HCT116 (cell line): Measurements from ENCODE around the gene ZBTB8B. TPM values are rescaled to one million over a fixed set of nuclear protein-coding genes. Genes with fewer than 3 reads are reported as not detected.

Experiments
- ATAC-seq: fragments of 200-7000 bp; cut with Tn5 transposase; 2 replicates; pipeline ENCODE4 v1.9.1; 2020; ENCODE audit warnings: mild to moderate bottlenecking, moderate library complexity
- BruUV-seq: library from RNA; stranded (reverse); fragments of 400-500 nt; replicated peaks from 2 replicates; lab custom pipeline; 2021; lab: Mats Ljungman, UMichigan
- CTCF ChIA-PET: fragments of 300-600 bp; sonication (Branson Sonifier 250); formaldehyde crosslinking; loops from one replicate; lab custom pipeline; 2021; ENCODE audit warnings: antibody characterized with exemption; lab: Charles Lee
- POLR2A ChIA-PET: fragments of 300-600, 350-600 bp; sonication (Branson Sonifier 250); formaldehyde crosslinking; loops from one replicate; lab custom pipeline; 2021; ENCODE audit warnings: antibody characterized with exemption; lab: Charles Lee
- RAD21 ChIA-PET, 2 experiments: fragments of 300-600 bp; sonication (Branson Sonifier 250); formaldehyde crosslinking; loops; one replicate each; lab custom pipeline; 2023; ENCODE audit warnings: low total read pairs in 2 of 2; ENCODE audit not compliant: uncharacterized antibody in 2 of 2, unreplicated experiment in 2 of 2, low non-redundant PET in 1 of 2; lab: Charles Lee
- DNase-seq: peaks from one replicate; pipeline ENCODE4 v3.0.0-alpha.2; 2010; ENCODE audit warnings: low read depth, low spot score
- H2AFZ ChIP-seq: fragments of 200-600 bp; shearing (Covaris generic), sonication (generic); 2 replicates; pipeline ENCODE4 v1.6.1; 2017; ENCODE audit warnings: low read depth, mixed run types, mixed read lengths, antibody characterized with exemption, low read length; ENCODE audit not compliant: poor library complexity, severe bottlenecking
- H3K27ac ChIP-seq: 2 replicates; pipeline ENCODE4 v1.5.1; 2012; ENCODE audit warnings: low read depth, low read length
- H3K27me3 ChIP-seq: fragments of 200-600 bp; sonication (generic); 2 replicates; pipeline ENCODE4 v1.6.1; 2016; ENCODE audit warnings: mixed run types, low read length, mixed read lengths; ENCODE audit not compliant: insufficient read depth
- H3K36me3 ChIP-seq, 2 experiments: fragments of 200-500 bp in 1 of 2; fragments of 200-600 bp in 1 of 2; sonication (Bioruptor generic) in 1 of 2; sonication (generic) in 1 of 2; 2 replicates each; pipeline versions ENCODE4 v1.5.1 to v1.6.1; 2014 to 2016; ENCODE audit warnings: low read length in 2 of 2, inconsistent platforms in 1 of 2, mixed read lengths in 1 of 2, mixed run types in 1 of 2; ENCODE audit not compliant: insufficient read depth in 2 of 2, control insufficient read depth in 1 of 2
- H3K4me1 ChIP-seq, 2 experiments: fragments of 200-600 bp in 1 of 2; sonication (generic) in 1 of 2; 2 replicates each; pipeline versions ENCODE4 v1.5.1 to v1.6.1; 2012 to 2017; ENCODE audit warnings: low read length in 2 of 2, inconsistent platforms in 1 of 2, mild to moderate bottlenecking in 1 of 2, mixed read lengths in 1 of 2, mixed run types in 1 of 2, moderate library complexity in 1 of 2; ENCODE audit not compliant: insufficient read depth in 2 of 2, control insufficient read depth in 1 of 2
- H3K4me2 ChIP-seq: fragments of 200-600 bp; sonication (generic); 2 replicates; pipeline ENCODE4 v1.6.1; 2017; ENCODE audit warnings: mixed run types, low read length, mixed read lengths
- H3K4me3 ChIP-seq, 2 experiments: fragments of 200-600 bp in 1 of 2; sonication (generic) in 1 of 2; replicated peaks in 1 of 2; 2 replicates each; pipeline ENCODE4 v1.5.1; 2011 to 2016; ENCODE audit warnings: low read length in 2 of 2, control low read depth in 1 of 2, low read depth in 1 of 2, mild to moderate bottlenecking in 1 of 2, mixed read lengths in 1 of 2, mixed run types in 1 of 2
- H3K79me2 ChIP-seq: fragments of 200-600 bp; sonication (generic); 2 replicates; pipeline ENCODE4 v1.6.1; 2017; ENCODE audit warnings: mild to moderate bottlenecking, mixed run types, low read length, moderate library complexity, mixed read lengths; ENCODE audit not compliant: insufficient read depth
- H3K9ac ChIP-seq: fragments of 200-600 bp; sonication (generic); 2 replicates; pipeline ENCODE4 v1.6.1; 2016; ENCODE audit warnings: low read length, mixed read lengths
- H3K9me2 ChIP-seq: fragments of 200-600 bp; sonication (generic), shearing (Covaris generic); 2 replicates; pipeline ENCODE4 v1.6.1; 2017; ENCODE audit warnings: mixed run types, mild to moderate bottlenecking, moderate library complexity; ENCODE audit not compliant: insufficient read depth
- H3K9me3 ChIP-seq, 2 experiments: fragments of 200-500 bp in 1 of 2; fragments of 200-600 bp in 1 of 2; sonication (Bioruptor generic) in 1 of 2; sonication (generic) in 1 of 2; 2 replicates each; pipeline ENCODE4 v1.6.1; 2014 to 2017; ENCODE audit warnings: low read length in 2 of 2, mixed read lengths in 2 of 2, inconsistent platforms in 1 of 2, low read depth in 1 of 2, mild to moderate bottlenecking in 1 of 2, mixed run types in 1 of 2, moderate library complexity in 1 of 2; ENCODE audit not compliant: control insufficient read depth in 1 of 2, insufficient read depth in 1 of 2
- H4K20me1 ChIP-seq: fragments of 200-600 bp; sonication (generic), shearing (Covaris generic); 2 replicates; pipeline ENCODE4 v1.6.1; 2017; ENCODE audit warnings: mixed run types, mild to moderate bottlenecking, moderate library complexity; ENCODE audit not compliant: insufficient read depth
- ATF3 ChIP-seq: IDR thresholded peaks from 2 replicates; pipeline ENCODE4 v1.6.1; 2012
- CBX3 ChIP-seq: IDR thresholded peaks from 2 replicates; pipeline ENCODE4 v1.6.1; 2012; ENCODE audit warnings: low read depth
- CEBPB ChIP-seq: IDR thresholded peaks from 2 replicates; pipeline ENCODE4 v1.6.1; 2012; ENCODE audit warnings: low read depth
- ELF1 ChIP-seq: IDR thresholded peaks from 2 replicates; pipeline ENCODE4 v1.6.1; 2012; ENCODE audit warnings: low read depth, borderline replicate concordance
- EZH2 ChIP-seq: fragments of 200-600 bp; sonication (generic); IDR thresholded peaks from 2 replicates; pipeline ENCODE4 v1.6.1; 2017; ENCODE audit warnings: antibody characterized with exemption, mixed run types
- EZH2phosphoT487 ChIP-seq: fragments of 200-600 bp; IDR thresholded peaks from 2 replicates; pipeline ENCODE4 v1.6.1; 2018; ENCODE audit warnings: antibody characterized with exemption, borderline replicate concordance
- MAX ChIP-seq: IDR thresholded peaks from 2 replicates; pipeline ENCODE4 v1.6.1; 2012
- POLR2AphosphoS5 ChIP-seq: IDR thresholded peaks from 2 replicates; pipeline ENCODE4 v1.6.1; 2011; ENCODE audit warnings: mild to moderate bottlenecking, low read depth, low read length, moderate library complexity
- SIN3A ChIP-seq: IDR thresholded peaks from 2 replicates; pipeline ENCODE4 v1.6.1; 2012; ENCODE audit warnings: low read depth
- SRF ChIP-seq: IDR thresholded peaks from 2 replicates; pipeline ENCODE4 v1.6.1; 2012; ENCODE audit warnings: low read depth
- ZBTB33 ChIP-seq: IDR thresholded peaks from 2 replicates; pipeline ENCODE4 v1.6.1; 2011; ENCODE audit warnings: mild to moderate bottlenecking, low read length, moderate library complexity; ENCODE audit not compliant: insufficient replicate concordance; ENCODE audit errors: extremely low read depth
- ZFX ChIP-seq: fragments of 450-650 bp; IDR thresholded peaks from 2 replicates; pipeline ENCODE4 v1.6.1; 2017
- ZNF274 ChIP-seq: fragments of 200-500 bp; sonication (Bioruptor generic); IDR thresholded peaks from 2 replicates; pipeline ENCODE4 v1.6.1; 2014; ENCODE audit warnings: mild to moderate bottlenecking, low read depth, low read length, inconsistent platforms
- intact Hi-C: fragments of 100-400 bp; cut with micrococcal nuclease; formaldehyde crosslinking; loops from 2 replicates; pipeline ENCODE4 v1.10.0; 2022
- total RNA-seq: library from RNA; stranded (reverse); gene quantifications from one replicate; pipeline ENCODE4 v1.2.1, GENCODE V29; 2021; ENCODE audit not compliant: unreplicated experiment

ZBTB8B gene
- total RNA-seq, 1 experiment from 2014 or later = 0.25 TPM

GRCh38 chr1:32486463-32487113, 21.7 kb downstream of the ZBTB8B start:
- CTCF ChIA-PET = no interaction called here
- Histone ChIP-seq H3K9me3 (no peaks in the 10 kb centered on the region), H2AFZ (no peak overlapping the region), H3K36me3 (no peaks in the 10 kb centered on the region), H3K79me2 (no peaks in the 10 kb centered on the region), H3K4me1 (peaks cover 0 to 4% of the 10 kb centered on the region in 2 experiments; a peak in 1 of 4 replicates), H3K4me3 (no peak overlapping the region), H3K27me3 (no peaks in the 10 kb centered on the region), H3K9ac (no peak overlapping the region), H4K20me1 (no peaks in the 10 kb centered on the region), H3K4me2 (no peak overlapping the region), H3K27ac (no peak overlapping the region), H3K9me2 (no peaks in the 10 kb centered on the region)
- RAD21 ChIA-PET = no interaction called here
- POLR2A ChIA-PET = no interaction called here
- ATAC-seq (no peak), DNase-seq (no peak)
- BruUV-seq = no TSS peak
- TF ChIP-seq ZBTB33 = no peak
- no peak for TF ChIP-seq ATF3
- TF ChIP-seq CBX3 = no peak
- no peak for TF ChIP-seq CEBPB
- TF ChIP-seq SIN3A = no peak
- TF ChIP-seq MAX = no peak
- TF ChIP-seq EZH2 = no peak
- TF ChIP-seq ZFX = no peak
- TF ChIP-seq ELF1 = no peak
- TF ChIP-seq EZH2phosphoT487 = no peak
- TF ChIP-seq SRF = no peak
- TF ChIP-seq ZNF274 = no peak
- no peak for TF ChIP-seq POLR2AphosphoS5
- intact Hi-C loops = no loop called here
